Activated naive CD4-positive, alpha-beta T cell treated with anti-CD3 and anti-CD28 coated beads, Interleukin-2, amount 50 U/mL, for 72 hours (primary cell): ENCODE data around the gene ITPR2. TPM values are rescaled to one million over a fixed set of nuclear protein-coding genes. Genes with fewer than 3 reads are reported as not detected.
A peak's percentile ranks its signal among the peaks of the same experiment; 100 is the strongest.

ENCODE experiments used
- ATAC-seq, 2 donors: fragments of 150-1000 bp; cut with Tn5 transposase; 2 replicates each; pipeline ENCODE4 v1.10.0; 2021; ENCODE audit warnings: mild to moderate bottlenecking in 2 of 2, moderate library complexity in 2 of 2
- DNase-seq, 2 donors: peaks; one replicate each; pipeline ENCODE4 v3.0.0; 2021 to 2022; ENCODE audit warnings: low spot score in 2 of 2
- H3K27ac Mint-ChIP-seq, 2 donors: one replicate each; pipeline ENCODE4 v1.8.0; 2022; ENCODE audit warnings: mild to moderate bottlenecking in 2 of 2, mixed read lengths in 2 of 2
- H3K36me3 Mint-ChIP-seq, 2 donors: one replicate each; pipeline ENCODE4 v1.8.0; 2022; ENCODE audit warnings: mixed read lengths in 2 of 2
- H3K9me3 Mint-ChIP-seq, 2 donors: one replicate each; pipeline ENCODE4 v1.8.0; 2022; ENCODE audit warnings: mixed read lengths in 2 of 2
- total RNA-seq, 2 donors: library from RNA; stranded (reverse); gene quantifications; one replicate each; pipeline ENCODE4 v1.2.3, GENCODE V29; 2022

The ITPR2 gene
- total RNA-seq, 2 donors from 2014 or later = 44.6 to 46.1 TPM

DNA sequence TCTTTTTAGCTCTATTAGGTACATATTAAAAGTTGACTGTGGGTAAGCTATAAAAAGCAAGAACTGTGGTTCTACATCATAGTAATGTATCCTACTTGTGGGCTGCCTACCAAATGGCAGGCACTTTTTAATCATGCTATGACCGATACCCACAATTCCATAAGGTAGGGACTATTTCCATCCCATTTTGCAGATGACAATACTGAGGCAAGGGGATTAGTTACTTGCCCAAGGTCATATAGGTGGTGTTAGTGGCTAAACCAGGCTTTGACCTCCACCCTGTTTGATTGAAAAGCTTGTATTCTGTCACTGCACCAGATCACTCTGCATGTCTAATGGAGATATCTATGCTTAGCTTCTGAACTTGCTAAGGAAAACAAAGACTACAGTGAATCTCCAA is 485.7 kb downstream of the ITPR2 start:
- ATAC-seq (no peak), DNase-seq (no peak)
- no peak overlapping the region for H3K27ac Mint-ChIP-seq
- no peaks in the 10 kb centered on the region for H3K9me3 Mint-ChIP-seq
- peaks cover 0 to under 1% of the 10 kb centered on the region in 2 donors for H3K36me3 Mint-ChIP-seq

DNA sequence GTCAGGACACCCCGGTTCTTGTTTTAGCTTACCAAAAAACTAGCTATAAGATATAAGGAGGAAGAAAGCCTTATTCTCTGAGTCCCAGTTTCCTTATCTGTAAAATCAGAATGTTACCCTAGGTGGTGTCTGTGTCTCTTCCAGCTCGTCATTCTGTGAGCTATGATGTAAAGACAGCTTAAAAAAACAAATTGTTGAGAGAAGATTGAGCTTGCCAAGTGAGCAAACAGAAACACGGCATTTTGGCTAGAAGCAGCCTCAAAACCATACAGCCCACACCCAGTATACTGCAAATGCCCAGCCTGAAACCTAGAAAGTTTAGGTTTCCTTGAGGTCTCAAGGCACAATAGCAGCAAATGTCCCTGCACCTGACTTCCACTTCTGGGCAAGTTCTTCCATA is 486.3 kb downstream of the ITPR2 start:
- Mint-ChIP-seq H3K27ac (peak overlapping the region in 1 of 2 donors; percentile 58), H3K9me3 (no peaks in the 10 kb centered on the region), H3K36me3 (peaks cover 0 to 3% of the 10 kb centered on the region in 2 donors)
- no peak for DNase-seq
- ATAC-seq = no peak

DNA sequence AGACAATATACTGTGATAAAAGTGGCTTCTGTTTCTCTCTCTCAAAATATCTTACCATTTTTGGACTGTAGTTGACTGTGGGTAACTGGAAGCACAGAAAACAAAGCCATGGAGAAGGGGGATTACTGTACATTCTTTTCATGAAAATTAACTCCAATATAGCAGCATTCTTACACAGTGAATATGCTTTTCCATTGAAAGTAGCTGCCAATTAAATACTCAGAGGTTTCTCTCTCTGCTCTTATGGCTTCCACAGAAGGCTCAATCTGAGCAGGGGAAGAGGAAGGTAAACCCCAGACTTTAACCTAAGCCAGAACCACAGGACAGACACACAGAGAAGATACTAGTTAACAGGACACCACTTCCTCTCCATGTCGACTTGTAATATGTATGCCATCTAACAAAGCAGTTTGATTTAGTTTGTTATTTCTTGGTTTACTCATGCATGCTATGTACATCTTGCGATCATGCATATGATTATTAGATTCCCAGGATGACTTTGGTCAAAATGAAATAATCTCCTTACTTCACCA is 487.5 kb downstream of the ITPR2 start:
- H3K9me3 Mint-ChIP-seq = no peaks in the 10 kb centered on the region
- peaks cover 0 to 14% of the 10 kb centered on the region in 2 donors for H3K36me3 Mint-ChIP-seq
- H3K27ac Mint-ChIP-seq = no peak overlapping the region
- DNase-seq (no peak), ATAC-seq (no peak)

DNA sequence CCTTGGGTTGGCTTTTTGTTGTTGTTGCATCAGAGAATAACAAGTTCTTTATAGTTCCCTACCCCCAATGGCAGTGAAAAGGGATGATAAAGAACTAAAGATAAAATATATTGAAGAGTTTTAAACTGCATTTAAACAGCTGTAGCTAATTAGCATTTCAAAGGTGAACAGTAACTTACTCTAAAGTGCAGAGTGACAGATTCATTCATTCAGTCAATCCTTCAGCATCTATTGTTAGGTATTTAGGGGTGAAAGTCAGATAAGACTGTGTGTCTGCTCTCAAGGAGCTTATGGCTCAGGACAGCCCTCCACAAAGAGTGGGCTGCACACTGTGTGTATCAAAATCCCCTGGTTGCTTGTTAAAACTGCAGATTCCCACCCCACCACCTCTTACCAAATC is 491.5 kb downstream of the ITPR2 start:
- no peak for ATAC-seq
- DNase-seq = no peak
- Mint-ChIP-seq H3K9me3 (no peaks in the 10 kb centered on the region), H3K36me3 (peaks cover 8 to 31% of the 10 kb centered on the region in 2 donors), H3K27ac (no peak overlapping the region)

DNA sequence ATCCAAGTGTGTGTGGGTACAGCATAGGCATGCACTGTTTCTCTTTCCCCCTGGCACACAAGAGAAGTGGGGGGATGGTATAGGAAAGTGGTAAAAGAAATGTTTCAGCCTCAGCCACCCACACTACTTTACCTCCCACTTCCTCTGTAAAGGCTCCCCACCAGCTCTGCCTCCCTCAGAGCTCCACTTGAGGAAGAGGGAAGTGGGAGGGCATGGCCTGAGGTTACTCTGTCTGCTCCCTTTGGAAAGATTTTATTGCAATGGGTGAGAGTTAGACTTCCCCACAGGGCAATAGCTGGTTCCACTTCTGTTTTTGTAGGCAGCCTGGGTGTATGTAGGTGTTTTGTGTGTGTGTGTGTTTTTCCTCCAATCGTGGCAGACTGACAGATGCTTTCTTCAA is 492.3 kb downstream of the ITPR2 start:
- H3K36me3 Mint-ChIP-seq = peaks cover 13 to 35% of the 10 kb centered on the region in 2 donors
- ATAC-seq (no peak), DNase-seq (no peak)
- H3K27ac Mint-ChIP-seq = no peak overlapping the region
- H3K9me3 Mint-ChIP-seq = peaks cover 0 to 3% of the 10 kb centered on the region in 2 donors

DNA sequence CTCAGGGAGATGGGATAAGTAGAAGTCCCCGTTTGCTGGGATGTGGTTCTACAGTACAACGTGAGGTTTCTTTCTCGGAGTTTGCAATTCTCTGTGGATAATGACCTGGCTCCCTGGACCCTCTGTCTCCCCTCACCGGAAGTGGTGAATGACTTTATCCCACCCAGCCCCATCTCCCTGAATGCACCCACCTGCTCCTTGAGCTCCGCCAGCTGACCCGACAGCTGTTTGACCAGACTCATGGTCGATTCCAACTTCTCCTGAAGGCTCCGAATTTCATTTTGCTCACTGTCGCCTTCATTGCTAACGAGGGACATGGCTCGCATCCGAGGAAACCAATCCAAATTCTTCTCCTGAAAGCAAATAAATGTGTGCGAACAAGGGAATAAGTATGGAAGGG is 493.0 kb downstream of the ITPR2 start:
- Mint-ChIP-seq H3K36me3 (peaks cover 16 to 41% of the 10 kb centered on the region in 2 donors), H3K27ac (no peak overlapping the region)
- no peak for ATAC-seq

DNA sequence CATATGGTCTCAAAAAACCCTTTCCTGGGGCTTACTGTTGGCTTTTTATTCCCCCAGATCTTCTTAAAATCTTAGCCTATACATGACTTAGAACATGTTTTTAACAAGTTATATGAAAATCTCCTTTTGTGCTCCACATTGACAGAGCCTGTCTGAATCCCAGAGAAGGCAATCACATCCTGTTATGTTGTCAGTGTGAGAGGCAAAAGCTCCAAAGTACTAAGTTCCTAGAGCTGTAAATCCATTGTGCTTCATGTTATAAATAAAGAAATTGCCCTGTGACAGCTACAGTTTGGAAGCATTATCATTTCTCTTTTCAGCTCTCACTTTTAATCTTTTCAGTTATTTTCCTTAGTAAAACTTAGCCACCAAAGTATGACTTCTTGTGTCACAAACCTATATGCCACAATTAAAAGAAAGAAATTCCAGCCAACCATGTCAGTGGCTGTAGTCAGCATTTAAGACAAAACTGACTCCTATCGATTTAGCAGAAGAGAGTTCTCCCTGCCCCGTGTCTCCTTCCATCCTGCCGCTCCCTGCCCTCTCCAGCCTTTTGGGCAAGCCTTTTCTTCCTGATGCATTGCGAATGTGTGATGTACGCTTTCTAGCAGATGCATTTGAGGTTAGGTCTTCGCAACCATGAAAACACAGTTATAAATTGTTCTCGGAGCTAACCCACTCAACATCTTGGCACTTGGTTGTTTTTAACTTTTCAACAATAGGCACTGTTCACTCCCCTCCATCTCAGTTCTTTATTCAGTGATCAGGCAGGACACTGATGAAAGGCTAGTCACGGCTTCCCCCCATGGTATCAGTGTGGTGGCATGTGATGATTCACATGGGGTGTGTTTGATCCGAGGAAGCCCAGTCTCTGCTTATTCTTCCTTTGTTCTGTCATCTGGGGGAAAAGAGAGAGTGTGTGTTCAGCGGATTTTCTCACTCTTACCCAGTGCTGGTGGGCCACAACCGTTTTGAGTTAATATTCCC is 494.1 kb downstream of the ITPR2 start:
- DNase-seq = no peak
- peaks cover 19 to 47% of the 10 kb centered on the region in 2 donors for H3K36me3 Mint-ChIP-seq
- ATAC-seq = no peak
- H3K9me3 Mint-ChIP-seq = peaks cover 4 to 13% of the 10 kb centered on the region in 2 donors
- H3K27ac Mint-ChIP-seq = no peak overlapping the region

More for the DNA sequence above, 493.0 kb downstream of the ITPR2 start:
- peaks cover 0 to 5% of the 10 kb centered on the region in 2 donors for H3K9me3 Mint-ChIP-seq
- DNase-seq = no peak

DNA sequence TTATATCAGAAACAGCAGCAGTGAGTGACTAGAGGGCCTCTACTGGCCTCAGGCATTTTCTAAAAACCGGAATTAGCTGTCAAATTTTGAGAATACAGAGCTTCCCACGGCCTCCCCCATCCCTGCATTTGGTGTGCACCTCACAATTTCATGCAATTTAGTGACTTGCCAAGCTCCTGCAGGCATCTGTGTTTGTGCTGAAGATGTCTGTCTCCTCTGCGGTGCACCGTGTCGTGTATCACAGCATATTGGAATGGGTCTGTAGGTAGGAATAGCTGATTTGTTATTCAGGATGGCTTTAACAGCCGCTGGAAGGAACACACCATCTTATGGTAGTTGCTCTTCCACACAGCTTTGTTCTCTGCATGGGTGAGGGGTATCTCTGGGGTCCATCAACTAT is 497.3 kb downstream of the ITPR2 start:
- DNase-seq = no peak
- ATAC-seq = no peak
- peaks cover 17 to 29% of the 10 kb centered on the region in 2 donors for H3K9me3 Mint-ChIP-seq
- peaks cover 22 to 36% of the 10 kb centered on the region in 2 donors for H3K36me3 Mint-ChIP-seq
- no peak overlapping the region for H3K27ac Mint-ChIP-seq

DNA sequence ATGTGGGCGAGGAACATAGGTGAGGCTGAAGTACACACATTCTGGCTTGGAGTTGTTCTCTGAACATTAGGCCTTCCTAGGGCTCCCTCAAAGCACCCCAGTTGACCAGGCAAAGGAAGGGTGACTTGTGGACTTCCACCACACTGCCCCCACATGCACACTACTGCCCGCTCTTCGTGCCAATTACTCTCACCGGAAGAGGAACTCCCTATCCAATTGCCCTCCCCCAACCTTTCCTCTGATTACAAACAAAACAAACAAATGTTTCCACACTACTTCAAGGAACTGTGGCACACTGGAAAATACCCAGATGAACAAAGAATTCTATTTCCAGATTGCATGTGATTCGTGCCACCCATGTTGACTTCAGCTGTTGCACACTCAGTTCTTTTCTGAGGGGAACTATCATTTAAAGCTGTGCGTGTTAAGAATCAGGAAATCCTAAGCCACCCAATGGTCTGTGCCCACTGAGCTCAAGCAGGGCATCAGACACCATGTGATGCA is 498.3 kb downstream of the ITPR2 start:
- no peak for ATAC-seq
- no peak overlapping the region for H3K27ac Mint-ChIP-seq
- H3K36me3 Mint-ChIP-seq = peaks cover 22 to 29% of the 10 kb centered on the region in 2 donors
- DNase-seq = no peak
- H3K9me3 Mint-ChIP-seq = peaks cover 17 to 29% of the 10 kb centered on the region in 2 donors

DNA sequence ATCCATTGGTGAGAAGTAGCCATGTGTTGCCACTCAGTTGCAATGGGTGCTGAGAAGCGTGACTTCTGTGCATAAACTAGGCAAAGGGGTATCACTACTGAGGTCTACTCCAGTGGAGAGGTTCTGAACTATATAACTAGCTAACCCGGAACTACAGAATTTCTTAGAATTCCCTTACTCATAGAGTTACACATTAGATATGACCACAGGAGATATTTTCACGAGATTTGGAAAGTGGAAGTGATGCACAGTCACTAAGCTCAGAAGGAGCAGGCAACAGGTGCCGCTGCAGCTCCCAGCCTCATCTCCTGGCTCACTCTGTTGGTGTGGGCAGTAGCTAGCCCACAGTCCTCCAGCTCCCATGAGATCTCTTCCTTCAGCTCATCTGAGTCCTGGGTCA is 501.0 kb downstream of the ITPR2 start:
- Mint-ChIP-seq H3K36me3 (peaks cover 15 to 19% of the 10 kb centered on the region in 2 donors), H3K27ac (no peak overlapping the region), H3K9me3 (peaks cover 24 to 32% of the 10 kb centered on the region in 2 donors)
- DNase-seq (no peak), ATAC-seq (no peak)

DNA sequence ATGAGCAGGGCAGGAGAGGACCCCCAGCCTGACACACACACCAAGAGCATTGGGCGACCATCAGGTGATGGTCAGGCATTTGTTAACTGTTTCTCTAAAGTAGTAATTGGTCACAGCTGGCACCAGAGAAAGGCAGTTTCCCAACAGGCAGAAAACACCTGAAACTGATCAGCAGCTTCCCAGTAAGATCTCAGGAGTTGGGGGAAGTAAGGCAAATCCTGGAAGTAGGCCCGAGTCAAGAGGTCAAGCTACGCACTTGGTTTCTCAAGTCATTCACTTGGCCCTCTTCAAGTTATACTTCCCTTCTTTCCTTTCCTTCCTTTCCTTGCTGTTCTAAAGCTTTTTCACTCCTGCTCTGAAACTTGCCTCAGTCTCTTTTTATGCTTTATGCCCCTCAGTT is 501.9 kb downstream of the ITPR2 start:
- Mint-ChIP-seq H3K27ac (no peak overlapping the region), H3K9me3 (peaks cover 26 to 32% of the 10 kb centered on the region in 2 donors), H3K36me3 (peaks cover 14 to 19% of the 10 kb centered on the region in 2 donors)
- DNase-seq (no peak), ATAC-seq (no peak)

DNA sequence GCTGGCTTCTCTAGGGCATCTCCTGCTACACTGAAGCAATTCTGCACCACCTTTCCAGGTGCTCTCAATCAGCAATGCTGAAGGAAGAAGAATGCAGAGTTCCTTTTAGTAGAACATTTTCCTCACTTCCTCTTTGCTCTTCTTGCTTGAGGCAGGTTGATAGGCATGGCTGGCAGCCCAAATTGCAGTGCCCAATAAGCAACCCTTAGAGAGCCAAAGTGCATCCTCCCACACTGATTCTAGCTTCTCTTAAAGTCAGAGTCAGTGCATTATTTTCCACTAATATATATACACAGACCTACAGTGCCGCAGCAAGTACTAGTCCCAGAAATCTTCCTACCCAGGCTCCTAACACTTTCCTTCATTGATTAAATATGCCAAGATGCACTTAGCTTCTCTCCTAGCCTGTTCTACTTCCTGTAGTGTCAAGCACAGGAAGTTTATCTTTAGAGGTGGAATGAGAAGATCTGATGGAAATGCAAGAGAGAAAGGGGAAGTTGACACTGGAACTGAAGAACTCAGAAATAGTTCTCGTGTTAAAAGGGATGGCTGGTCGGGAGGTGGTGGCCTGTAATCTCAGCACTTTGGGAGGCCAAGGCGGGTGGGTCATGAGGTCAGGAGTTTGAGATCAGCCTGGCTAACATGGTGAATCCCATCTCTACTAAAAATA is 504.9 kb downstream of the ITPR2 start:
- Mint-ChIP-seq H3K27ac (no peak overlapping the region), H3K9me3 (peaks cover 18 to 21% of the 10 kb centered on the region in 2 donors), H3K36me3 (no peaks in the 10 kb centered on the region)
- no peak for ATAC-seq
- no peak for DNase-seq

DNA sequence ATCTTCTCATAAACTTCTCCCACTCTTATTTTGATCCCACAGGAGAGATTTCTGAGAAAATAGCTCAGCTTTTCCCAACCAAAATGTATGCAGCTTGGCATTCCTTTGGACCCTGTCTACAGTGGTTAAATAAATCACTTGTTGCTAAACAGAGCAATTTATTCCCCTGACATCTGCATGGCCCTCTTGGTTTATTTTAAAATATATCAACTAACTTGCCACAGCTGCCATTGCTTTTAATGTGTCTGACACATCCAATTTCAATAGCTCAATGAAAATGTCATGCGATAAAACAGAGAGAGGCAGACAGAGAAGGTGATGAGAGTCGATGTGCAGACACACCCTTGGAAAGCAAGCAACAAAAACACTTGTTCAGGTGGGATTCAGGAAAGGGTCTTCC is 509.3 kb downstream of the ITPR2 start:
- ATAC-seq (no peak), DNase-seq (no peak)
- Mint-ChIP-seq H3K27ac (no peak overlapping the region), H3K9me3 (peaks cover 0 to 13% of the 10 kb centered on the region in 2 donors), H3K36me3 (peaks cover 4 to 8% of the 10 kb centered on the region in 2 donors)

DNA sequence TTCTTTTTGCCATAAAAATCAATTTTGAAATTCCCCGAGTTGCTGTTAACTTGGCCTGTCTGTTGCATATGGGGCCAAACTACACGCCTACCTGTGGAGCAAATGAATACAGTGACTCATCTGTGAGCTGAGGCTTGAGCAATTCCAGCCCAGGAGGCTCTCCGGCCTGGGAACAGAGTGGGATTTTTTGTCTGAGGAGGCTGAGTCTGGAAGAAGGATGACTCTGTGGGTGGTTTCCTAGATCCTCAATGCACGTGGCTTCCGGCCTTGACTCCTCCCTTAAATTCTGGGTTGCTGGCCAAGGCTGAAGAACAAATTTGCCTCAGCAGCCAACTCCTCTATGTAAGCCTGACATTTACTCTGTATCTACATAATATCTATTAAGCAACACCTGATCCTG is 513.5 kb downstream of the ITPR2 start:
- H3K27ac Mint-ChIP-seq = no peak overlapping the region
- ATAC-seq (no peak), DNase-seq (no peak)
- H3K36me3 Mint-ChIP-seq = peaks cover 14 to 17% of the 10 kb centered on the region in 2 donors
- peaks cover 9 to 15% of the 10 kb centered on the region in 2 donors for H3K9me3 Mint-ChIP-seq

DNA sequence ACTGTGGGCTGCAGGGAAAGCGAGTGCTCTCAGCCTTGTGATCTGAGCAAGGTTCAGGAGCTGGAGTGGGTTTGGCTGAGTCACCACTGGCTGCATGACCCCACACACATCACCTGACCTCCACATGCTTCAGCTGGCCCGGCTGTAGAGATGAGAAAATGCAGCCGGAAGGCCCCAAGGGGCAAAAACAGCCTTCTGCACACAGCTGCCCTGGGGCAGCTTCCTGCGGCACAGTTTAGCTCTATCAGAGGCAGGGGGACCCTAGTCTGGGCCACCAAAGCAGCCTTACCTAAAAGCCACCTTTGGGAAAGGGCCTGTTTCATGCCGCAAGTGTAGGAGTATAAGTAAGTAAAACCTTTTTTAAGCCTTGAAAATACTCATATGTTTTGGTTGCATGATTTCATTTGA is 514.3 kb downstream of the ITPR2 start:
- ATAC-seq = peak; percentile 48 to 67
- Mint-ChIP-seq H3K36me3 (peaks cover 20 to 22% of the 10 kb centered on the region in 2 donors), H3K9me3 (peaks cover 14 to 15% of the 10 kb centered on the region in 2 donors), H3K27ac (peak overlapping the region in 1 of 2 donors; percentile 3)
- no peak for DNase-seq

DNA sequence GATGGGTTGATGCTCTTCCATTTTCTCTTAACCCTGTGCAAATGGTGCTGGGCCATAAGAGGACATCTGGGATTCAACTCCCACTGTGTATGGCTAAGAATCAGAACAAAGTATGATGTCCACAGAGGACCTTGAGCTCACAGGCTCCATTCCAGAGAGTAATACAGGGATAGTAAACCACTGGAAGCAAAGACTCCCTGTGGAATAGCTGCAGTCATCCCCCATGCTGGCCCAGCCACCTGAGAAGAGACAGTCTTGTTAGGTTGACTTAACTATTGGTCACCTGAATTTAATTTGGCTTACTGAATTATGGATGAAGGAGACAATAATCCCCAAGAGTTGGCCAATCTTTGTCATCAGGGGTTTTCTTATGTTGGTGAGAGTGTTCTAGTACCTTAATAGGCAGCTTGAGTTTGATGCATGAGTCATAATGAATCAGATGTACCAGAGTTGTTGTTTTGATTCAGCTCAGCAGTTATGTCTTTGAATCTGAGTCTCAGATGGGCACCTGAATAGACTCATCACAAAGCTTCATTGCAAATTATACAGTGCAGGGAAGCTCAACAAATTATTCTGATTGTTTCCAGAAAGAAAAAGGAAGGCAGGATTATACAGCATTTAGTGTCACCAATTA is 514.9 kb downstream of the ITPR2 start:
- ATAC-seq = peak; percentile 90 to 96
- DNase-seq = no peak
- H3K9me3 Mint-ChIP-seq = peaks cover 20 to 21% of the 10 kb centered on the region in 2 donors
- peaks cover 26 to 29% of the 10 kb centered on the region in 2 donors for H3K36me3 Mint-ChIP-seq
- peak overlapping the region in 1 of 2 donors; percentile 3 for H3K27ac Mint-ChIP-seq
